Activated T-cell treated with anti-CD3 and anti-CD28 coated beads, Interleukin-2, amount 50 U/mL, for 72 hours (primary cell): ENCODE data around the gene TNN. TPM values are rescaled to one million over a fixed set of nuclear protein-coding genes. Genes with fewer than 3 reads are reported as not detected.

ENCODE experiments used
- ATAC-seq, 2 donors: fragments of 150-1000 bp; cut with Tn5 transposase; replicated peaks in 1 of 2; 2 replicates each; pipeline ENCODE4 v1.10.0; 2021; ENCODE audit warnings: moderate library complexity in 2 of 2, mild to moderate bottlenecking in 1 of 2
- DNase-seq, 2 donors: peaks; one replicate each; pipeline ENCODE4 v3.0.0; 2021 to 2022; ENCODE audit warnings: mixed read lengths in 1 of 2
- H3K27ac Mint-ChIP-seq: one replicate; pipeline ENCODE4 v1.8.0; 2022; ENCODE audit warnings: mild to moderate bottlenecking, moderate library complexity, mixed read lengths
- H3K27me3 Mint-ChIP-seq: one replicate; pipeline ENCODE4 v1.8.0; 2022; ENCODE audit warnings: low read depth, mixed read lengths
- H3K36me3 Mint-ChIP-seq, 2 donors: one replicate each; pipeline ENCODE4 v1.8.0; 2022; ENCODE audit warnings: mixed read lengths in 2 of 2, mild to moderate bottlenecking in 1 of 2; ENCODE audit not compliant: insufficient read depth in 2 of 2
- H3K4me1 Mint-ChIP-seq: one replicate; pipeline ENCODE4 v1.8.0; 2022; ENCODE audit warnings: low read depth, mixed read lengths
- H3K4me3 Mint-ChIP-seq, 2 donors: one replicate each; pipeline ENCODE4 v1.8.0; 2022; ENCODE audit warnings: mild to moderate bottlenecking in 2 of 2, mixed read lengths in 2 of 2, moderate library complexity in 2 of 2
- H3K9me3 Mint-ChIP-seq, 2 donors: one replicate each; pipeline ENCODE4 v1.8.0; 2022; ENCODE audit warnings: mixed read lengths in 2 of 2
- total RNA-seq, 2 donors: library from RNA; stranded (reverse); gene quantifications; one replicate each; pipeline ENCODE4 v1.2.3, GENCODE V29; 2022

Gene TNN
- total RNA-seq, 2 donors from 2014 or later: not detected

GRCh38 chr1:175169286-175170018 lies 101.8 kb downstream of the TNN start:
- H3K36me3 Mint-ChIP-seq: peaks cover 5 to 20% of the 10 kb centered on the region in 2 donors
- no peaks in the 10 kb centered on the region for H3K9me3 Mint-ChIP-seq
- ATAC-seq (peak; percentile 57 to 68), DNase-seq (no peak)
- H3K27ac Mint-ChIP-seq: peak overlapping the region; percentile 51
- peak overlapping the region in 1 of 2 donors; percentile 26 for H3K4me3 Mint-ChIP-seq
- peaks cover 46% of the 10 kb centered on the region for H3K4me1 Mint-ChIP-seq
- H3K27me3 Mint-ChIP-seq: no peaks in the 10 kb centered on the region

- Mint-ChIP-seq H3K9me3 (no peaks in the 10 kb centered on the region), H3K4me3 (no peak overlapping the region), H3K36me3 (peaks cover 4 to 16% of the 10 kb centered on the region in 2 donors), H3K4me1 (peaks cover 47% of the 10 kb centered on the region), H3K27me3 (no peaks in the 10 kb centered on the region), H3K27ac (no peak overlapping the region)
- DNase-seq (no peak), ATAC-seq (no peak)
These were observed 103.6 kb downstream of the TNN start for GRCh38 chr1:175171036-175171913.

GRCh38 chr1:175172503-175172902 lies 104.9 kb downstream of the TNN start:
- Mint-ChIP-seq H3K27me3 (no peaks in the 10 kb centered on the region), H3K27ac (no peak overlapping the region), H3K4me3 (no peak overlapping the region), H3K4me1 (peaks cover 43% of the 10 kb centered on the region), H3K36me3 (peaks cover 2 to 15% of the 10 kb centered on the region in 2 donors), H3K9me3 (no peaks in the 10 kb centered on the region)
- ATAC-seq: no peak
- DNase-seq: no peak

GRCh38 chr1:175173531-175173930 lies 105.9 kb downstream of the TNN start:
- H3K27me3 Mint-ChIP-seq: no peaks in the 10 kb centered on the region
- no peak for ATAC-seq
- peaks cover 2 to 13% of the 10 kb centered on the region in 2 donors for H3K36me3 Mint-ChIP-seq
- H3K27ac Mint-ChIP-seq: no peak overlapping the region
- peaks cover 43% of the 10 kb centered on the region for H3K4me1 Mint-ChIP-seq
- DNase-seq: no peak
- no peaks in the 10 kb centered on the region for H3K9me3 Mint-ChIP-seq
- no peak overlapping the region for H3K4me3 Mint-ChIP-seq

GRCh38 chr1:175174309-175175102 lies 106.9 kb downstream of the TNN start:
- ATAC-seq: no peak
- no peak overlapping the region for H3K27ac Mint-ChIP-seq
- no peaks in the 10 kb centered on the region for H3K9me3 Mint-ChIP-seq
- no peaks in the 10 kb centered on the region for H3K27me3 Mint-ChIP-seq
- DNase-seq: no peak
- H3K4me1 Mint-ChIP-seq: peaks cover 42% of the 10 kb centered on the region
- peaks cover 2 to 14% of the 10 kb centered on the region in 2 donors for H3K36me3 Mint-ChIP-seq
- no peak overlapping the region for H3K4me3 Mint-ChIP-seq

- Mint-ChIP-seq H3K36me3 (peaks cover 3 to 13% of the 10 kb centered on the region in 2 donors), H3K27me3 (no peaks in the 10 kb centered on the region), H3K4me1 (peaks cover 39% of the 10 kb centered on the region), H3K27ac (no peak overlapping the region), H3K9me3 (no peaks in the 10 kb centered on the region), H3K4me3 (no peak overlapping the region)
- no peak for DNase-seq
- no peak for ATAC-seq
These were observed 108.6 kb downstream of the TNN start for GRCh38 chr1:175176246-175176645.

GRCh38 chr1:175178056-175178455 lies 110.4 kb downstream of the TNN start:
- no peaks in the 10 kb centered on the region for H3K9me3 Mint-ChIP-seq
- peaks cover 5 to 15% of the 10 kb centered on the region in 2 donors for H3K36me3 Mint-ChIP-seq
- no peaks in the 10 kb centered on the region for H3K27me3 Mint-ChIP-seq
- no peak for ATAC-seq
- H3K4me3 Mint-ChIP-seq: no peak overlapping the region
- no peak for DNase-seq
- H3K4me1 Mint-ChIP-seq: peaks cover 47% of the 10 kb centered on the region
- no peak overlapping the region for H3K27ac Mint-ChIP-seq

GRCh38 chr1:175178456-175178855 lies 110.8 kb downstream of the TNN start:
- H3K36me3 Mint-ChIP-seq: peaks cover 5 to 15% of the 10 kb centered on the region in 2 donors
- H3K27me3 Mint-ChIP-seq: no peaks in the 10 kb centered on the region
- no peak for DNase-seq
- peaks cover 51% of the 10 kb centered on the region for H3K4me1 Mint-ChIP-seq
- no peak overlapping the region for H3K4me3 Mint-ChIP-seq
- no peak overlapping the region for H3K27ac Mint-ChIP-seq
- no peak for ATAC-seq
- no peaks in the 10 kb centered on the region for H3K9me3 Mint-ChIP-seq

- Mint-ChIP-seq H3K4me3 (no peak overlapping the region), H3K9me3 (no peaks in the 10 kb centered on the region), H3K4me1 (peaks cover 56% of the 10 kb centered on the region), H3K27me3 (no peaks in the 10 kb centered on the region), H3K27ac (no peak overlapping the region), H3K36me3 (peaks cover 5 to 15% of the 10 kb centered on the region in 2 donors)
- ATAC-seq (no peak), DNase-seq (no peak)
These were observed 112.4 kb downstream of the TNN start for GRCh38 chr1:175179837-175180590.

GRCh38 chr1:175182201-175182746 lies 114.6 kb downstream of the TNN start:
- peaks cover 78% of the 10 kb centered on the region for H3K4me1 Mint-ChIP-seq
- no peaks in the 10 kb centered on the region for H3K9me3 Mint-ChIP-seq
- DNase-seq (no peak), ATAC-seq (no peak)
- no peaks in the 10 kb centered on the region for H3K27me3 Mint-ChIP-seq
- no peak overlapping the region for H3K4me3 Mint-ChIP-seq
- peaks cover 7 to 24% of the 10 kb centered on the region in 2 donors for H3K36me3 Mint-ChIP-seq
- no peak overlapping the region for H3K27ac Mint-ChIP-seq

- Mint-ChIP-seq H3K4me3 (no peak overlapping the region), H3K27ac (no peak overlapping the region), H3K36me3 (peaks cover 10 to 29% of the 10 kb centered on the region in 2 donors), H3K9me3 (no peaks in the 10 kb centered on the region), H3K27me3 (no peaks in the 10 kb centered on the region), H3K4me1 (peaks cover 92% of the 10 kb centered on the region)
- DNase-seq: no peak
- no peak for ATAC-seq
These were observed 116.0 kb downstream of the TNN start for GRCh38 chr1:175183586-175183985.

- Mint-ChIP-seq H3K4me1 (peaks cover 95% of the 10 kb centered on the region), H3K27ac (peak overlapping the region; percentile 55), H3K36me3 (peaks cover 12 to 27% of the 10 kb centered on the region in 2 donors), H3K27me3 (no peaks in the 10 kb centered on the region), H3K4me3 (peak overlapping the region in 1 of 2 donors; percentile 17), H3K9me3 (no peaks in the 10 kb centered on the region)
- ATAC-seq: no peak
- DNase-seq: no peak
These were observed 118.3 kb downstream of the TNN start for GRCh38 chr1:175185903-175186302.
